Peyer's patch (tissue), 4 donors: ENCODE results near the gene PSMD14.

ENCODE experiments used
- CTCF ChIP-seq, 6 experiments: fragments of 450-650 bp in 4 of 6; fragments of 200-600 bp in 2 of 6; sonication (generic) in 1 of 6; IDR thresholded peaks; one replicate each; pipeline ENCODE4 v1.5.1; 2017 to 2019; ENCODE audit warnings: antibody characterized with exemption in 6 of 6, mild to moderate bottlenecking in 3 of 6, moderate library complexity in 1 of 6
- POLR2A ChIP-seq, 2 donors: fragments of 450-650 bp; IDR thresholded peaks; one replicate each; pipeline ENCODE4 v1.5.1; 2017; ENCODE audit warnings: antibody characterized with exemption in 2 of 2, mild to moderate bottlenecking in 2 of 2, moderate library complexity in 2 of 2

GRCh38 chr2:161370981-161371380 lies 62.8 kb downstream of the PSMD14 start:
- TF ChIP-seq POLR2A (IDR thresholded peaks at IDR 0.05) (no peak), CTCF (IDR thresholded peaks at IDR 0.05) (no peak)
